22Rv1 (cell line): ENCODE results near the gene AUTS2.

Experiments
- H3K27ac ChIP-seq: fragments of 450-650 bp; 2 replicates; pipeline ENCODE4 v1.5.1; 2017
- CTCF ChIP-seq: fragments of 450-650 bp; IDR thresholded peaks from 2 replicates; pipeline ENCODE4 v1.5.1; 2017; ENCODE audit warnings: mild to moderate bottlenecking
- ZFX ChIP-seq: fragments of 450-650 bp; IDR thresholded peaks from 2 replicates; pipeline ENCODE4 v1.6.1; 2017; ENCODE audit warnings: antibody characterized with exemption, borderline replicate concordance

Gene AUTS2

DNA sequence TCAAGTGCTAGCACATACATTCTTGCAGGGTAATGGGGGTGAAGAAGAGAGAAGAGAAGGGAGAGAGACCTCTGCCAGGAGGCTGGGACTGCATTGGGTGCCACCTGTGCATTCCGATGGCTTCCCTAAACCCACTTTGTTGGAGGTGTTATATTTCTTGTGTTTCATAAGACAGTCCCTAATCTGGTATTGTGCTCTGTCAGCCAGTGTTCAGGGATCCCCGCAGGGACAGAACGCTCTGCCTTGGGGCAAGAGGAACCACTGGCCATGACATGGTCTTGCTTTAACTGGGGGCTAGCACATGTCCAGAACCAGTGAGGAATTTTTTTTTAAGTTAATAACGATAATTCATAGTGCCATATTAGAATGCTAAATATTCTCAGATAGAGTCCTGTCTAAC lies 1168.4 kb downstream of the AUTS2 start:
- no peak overlapping the region for H3K27ac ChIP-seq
- TF ChIP-seq CTCF (no peak), ZFX (no peak)

DNA sequence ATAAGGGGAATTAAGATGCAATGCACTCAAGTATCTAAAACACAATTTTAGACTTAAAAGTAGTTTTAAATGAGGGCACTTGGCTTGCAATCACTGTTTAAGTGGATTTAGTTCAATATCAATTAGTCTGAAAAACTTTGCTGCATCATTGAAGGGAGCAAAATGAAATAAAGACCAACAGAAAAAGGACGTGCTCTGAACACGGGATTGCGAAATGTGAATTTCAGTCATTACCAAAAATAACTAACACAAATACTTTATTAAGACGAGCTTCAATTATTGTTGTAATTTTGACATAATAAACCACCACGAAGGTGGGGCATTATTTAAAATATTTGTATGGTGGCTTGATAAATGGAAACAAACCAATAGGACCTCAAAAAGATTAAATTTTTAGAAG lies 1171.9 kb downstream of the AUTS2 start:
- no peak overlapping the region for H3K27ac ChIP-seq
- TF ChIP-seq CTCF (no peak), ZFX (no peak)

DNA sequence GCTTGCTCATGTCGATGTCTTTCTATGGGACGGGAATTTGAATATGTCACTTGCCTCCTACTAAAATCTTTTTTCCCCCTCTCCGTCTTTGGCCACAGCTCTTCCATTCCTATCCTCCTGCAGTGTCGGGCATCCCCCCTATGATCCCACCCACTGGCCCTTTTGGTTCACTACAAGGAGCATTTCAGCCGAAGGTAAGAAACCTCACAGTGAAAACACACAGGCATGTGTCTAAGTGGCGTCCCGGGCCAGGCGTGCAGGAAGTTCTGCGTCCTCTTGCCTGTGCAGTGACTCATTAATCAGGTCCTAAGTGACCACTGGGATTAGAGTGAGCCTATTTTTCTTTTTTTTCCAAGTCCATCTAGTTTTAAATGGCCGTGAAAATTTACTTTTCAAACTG lies 1173.2 kb downstream of the AUTS2 start:
- H3K27ac ChIP-seq: no peak overlapping the region
- TF ChIP-seq CTCF (no peak), ZFX (no peak)

DNA sequence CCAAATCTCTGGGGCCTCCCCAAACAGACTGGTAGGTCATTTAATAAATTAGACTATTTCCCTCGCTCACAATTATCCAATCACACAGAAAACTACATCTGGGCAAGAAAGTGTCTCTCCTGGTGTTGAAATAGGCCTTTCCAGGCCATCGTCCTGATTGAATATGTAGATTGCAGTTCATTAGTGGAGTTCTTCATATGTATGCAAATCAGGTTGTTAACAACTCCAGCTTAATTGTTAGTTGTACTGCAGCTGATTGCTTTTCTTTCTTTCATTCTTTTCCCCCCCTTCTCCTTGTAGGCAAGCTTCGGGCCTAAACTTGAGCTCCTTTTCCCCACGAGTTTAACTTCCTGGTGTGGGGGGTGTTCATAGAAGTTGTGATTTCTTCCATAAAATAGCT lies 1174.6 kb downstream of the AUTS2 start:
- TF ChIP-seq ZFX (no peak), CTCF (no peak)
- no peak overlapping the region for H3K27ac ChIP-seq

GRCh38 chr7:70773406-70773805 lies 1175.1 kb downstream of the AUTS2 start:
- TF ChIP-seq CTCF: no peak
- no peak for TF ChIP-seq ZFX
- H3K27ac ChIP-seq: no peak overlapping the region

DNA sequence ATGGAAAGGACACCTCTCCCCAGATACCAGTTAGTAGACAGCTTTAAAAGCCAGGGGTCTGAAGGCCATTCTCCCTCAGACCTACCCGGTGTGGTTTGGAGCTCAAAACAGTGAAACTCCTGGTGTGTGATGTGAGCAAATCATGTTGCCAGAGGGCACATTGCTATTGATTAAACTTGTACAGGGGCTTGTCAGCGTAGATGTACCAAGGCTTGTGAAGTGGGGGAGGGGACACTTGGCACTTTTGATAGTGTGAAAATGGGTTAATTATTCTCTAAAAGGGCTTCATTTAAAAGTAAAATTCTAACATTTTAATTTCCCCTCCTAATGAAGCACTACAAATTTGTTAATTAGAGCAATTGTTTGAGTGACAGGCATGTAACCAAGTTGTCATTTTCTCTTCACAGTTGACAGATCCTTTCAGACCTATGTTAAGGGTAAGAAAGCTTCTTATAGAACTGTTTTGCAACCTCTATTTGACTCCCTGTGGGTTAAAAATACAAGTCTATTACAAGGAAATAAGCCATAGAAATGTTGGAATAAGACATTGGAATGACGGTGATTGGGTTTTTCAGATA lies 1176.8 kb downstream of the AUTS2 start:
- no peak overlapping the region for H3K27ac ChIP-seq
- TF ChIP-seq CTCF: no peak
- no peak for TF ChIP-seq ZFX

GRCh38 chr7:70775570-70776156 lies 1177.4 kb downstream of the AUTS2 start:
- H3K27ac ChIP-seq: no peak overlapping the region
- TF ChIP-seq CTCF: 0 out of 2 replicates have a peak, but pooled peaks have one; percentile 4
- no peak for TF ChIP-seq ZFX
